Right renal pelvis (tissue), 4 donors: ENCODE data around the gene RPL36A. TPM values are rescaled to one million over a fixed set of nuclear protein-coding genes. Genes with fewer than 3 reads are reported as not detected.

ENCODE experiments used
- DNase-seq, 4 donors: peaks; one replicate each; pipeline ENCODE4 v3.0.0-alpha.2; 2013; ENCODE audit warnings: low read depth in 4 of 4, low spot score in 3 of 4, missing footprints in 1 of 4
- polyA plus RNA-seq, 4 donors: library from polyadenylated mRNA; unstranded; fragments of 120-200 nt; gene quantifications; one replicate each; pipeline ENCODE4 v1.2.1, GENCODE V29; 2013; ENCODE audit not compliant: insufficient read length in 4 of 4

Gene RPL36A
- polyA plus RNA-seq, 4 donors, result 919 to 1,205 (median 965) TPM

DNA sequence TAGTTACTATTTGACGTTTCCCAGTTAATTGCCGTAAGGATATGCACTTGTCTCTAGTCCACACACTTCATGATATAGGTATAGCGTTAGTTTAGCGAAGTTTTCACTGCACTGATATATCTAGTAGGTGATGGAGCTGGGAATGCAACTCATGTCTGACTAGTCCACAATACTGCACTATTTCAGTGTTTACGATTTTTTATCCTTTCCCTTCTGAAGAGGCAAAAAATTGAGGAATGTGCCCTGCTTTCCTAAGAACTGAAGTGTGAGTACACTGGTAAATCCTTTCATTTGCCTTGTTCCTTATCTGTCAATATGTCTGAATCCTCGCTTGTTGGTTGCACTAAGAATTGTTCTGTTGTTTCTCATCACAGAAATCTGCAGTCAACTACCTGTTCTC, 1.0 kb downstream of the RPL36A start:
- DNase-seq, result no peak

DNA sequence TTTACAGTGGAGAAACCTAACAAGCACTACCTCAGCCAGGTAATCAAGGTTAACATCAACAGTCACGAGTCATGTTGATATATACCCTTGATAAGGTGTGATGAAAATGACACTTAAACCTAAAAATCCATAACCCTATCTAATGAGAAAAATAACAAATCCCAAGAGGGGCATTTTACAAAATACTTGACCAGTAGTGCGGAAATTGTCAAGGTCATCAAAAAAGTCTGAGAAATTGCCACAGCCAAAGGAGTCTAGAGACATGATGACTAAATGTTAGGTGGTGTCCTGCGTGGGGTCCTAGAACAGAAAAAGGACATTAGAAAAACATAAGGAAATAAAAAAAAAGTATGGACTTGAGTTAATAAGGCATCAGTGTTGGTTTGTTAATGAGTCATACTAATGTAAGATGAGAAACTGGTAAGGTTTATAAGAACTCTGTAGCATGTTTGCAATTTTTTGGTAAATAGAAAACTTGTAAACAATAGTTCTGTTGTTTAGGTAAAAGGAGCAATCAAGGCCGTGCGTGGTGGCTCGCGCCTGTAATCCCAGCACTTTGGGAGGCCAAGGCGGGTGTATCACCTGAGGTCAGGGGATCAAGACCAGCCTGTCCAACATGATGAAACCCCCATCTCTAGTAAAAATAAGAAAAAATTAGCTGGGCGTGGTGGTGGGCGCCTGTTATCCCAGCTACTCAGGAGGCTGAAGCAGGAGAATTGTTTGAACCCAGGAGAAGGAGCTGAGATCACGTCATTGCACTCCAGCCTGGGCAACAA, 2.9 kb downstream of the RPL36A start:
- no peak for DNase-seq

DNA sequence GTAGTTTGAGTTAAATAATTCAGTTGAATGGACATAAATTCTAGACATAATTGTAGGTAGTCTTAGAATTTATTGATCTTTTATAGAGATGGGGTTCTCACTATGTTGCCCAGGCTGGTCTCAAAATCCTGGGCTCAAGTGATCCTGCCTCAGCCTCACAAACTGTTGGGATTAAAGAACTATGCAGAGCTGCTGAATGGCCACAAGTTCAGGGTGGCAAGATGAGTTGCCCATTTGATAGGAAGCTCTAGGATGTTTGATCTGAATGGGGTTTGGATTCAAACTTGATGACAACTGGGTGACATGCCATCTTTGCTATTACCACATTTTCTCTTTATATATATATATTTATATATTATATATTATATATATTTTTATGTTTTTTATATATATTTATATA, 3.6 kb downstream of the RPL36A start:
- DNase-seq, result no peak

DNA sequence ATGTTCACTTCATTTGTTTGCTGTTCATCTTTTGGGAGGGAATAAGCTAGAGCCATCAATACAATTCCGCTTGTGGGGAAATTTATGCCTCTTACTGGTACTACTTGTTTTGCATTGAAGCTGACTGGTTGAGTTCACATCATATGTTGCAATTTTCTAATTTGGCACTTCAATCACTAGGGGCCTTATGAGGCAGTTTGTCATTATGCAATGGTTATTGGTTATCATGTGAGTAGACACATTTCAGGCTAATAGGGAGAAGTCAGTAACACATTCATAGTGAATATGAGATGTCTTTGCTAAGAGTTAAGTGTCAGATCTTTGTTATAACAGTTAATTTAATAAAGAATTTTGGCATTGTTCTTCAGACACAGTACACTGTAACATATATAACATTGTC, 5.0 kb downstream of the RPL36A start:
- no peak for DNase-seq

DNA sequence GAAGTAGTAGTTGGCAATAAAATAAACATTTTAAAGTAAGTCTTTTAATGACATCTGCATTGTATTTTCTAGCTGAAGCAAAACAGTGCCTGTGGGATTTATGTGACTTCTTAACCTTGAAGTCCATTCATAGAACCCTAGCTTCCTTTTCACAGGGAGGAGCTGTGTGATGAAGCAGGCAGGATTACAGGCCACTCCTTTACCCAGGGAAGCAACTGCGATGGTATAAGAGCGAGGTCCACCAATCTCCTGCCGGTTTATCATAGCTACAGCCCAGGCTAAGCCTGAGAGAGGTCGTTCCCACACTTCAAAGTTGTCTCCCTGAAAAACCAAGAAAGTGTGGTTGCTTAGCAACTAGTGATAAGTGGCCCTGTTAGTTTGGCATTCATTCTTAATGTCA, 7.0 kb downstream of the RPL36A start:
- DNase-seq, result no peak

DNA sequence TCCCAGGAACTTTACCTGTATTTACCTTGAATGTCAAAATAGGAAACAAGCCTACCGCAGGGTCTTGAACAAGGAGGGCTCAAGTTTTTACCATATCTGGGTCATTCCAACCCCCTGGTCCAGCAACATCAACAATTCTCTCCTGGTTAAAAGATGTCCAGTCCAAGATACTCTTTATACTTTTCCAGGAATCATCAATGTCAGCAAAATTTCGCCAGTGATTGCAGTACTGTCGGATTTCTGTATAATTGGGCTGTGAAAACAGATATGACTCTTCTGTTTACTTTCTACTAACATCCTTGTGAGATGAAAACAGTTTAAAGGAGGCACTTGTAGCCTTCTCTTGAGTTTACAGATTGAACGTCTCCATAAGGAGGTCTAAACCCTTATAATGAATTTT, 7.9 kb downstream of the RPL36A start:
- no peak for DNase-seq

DNA sequence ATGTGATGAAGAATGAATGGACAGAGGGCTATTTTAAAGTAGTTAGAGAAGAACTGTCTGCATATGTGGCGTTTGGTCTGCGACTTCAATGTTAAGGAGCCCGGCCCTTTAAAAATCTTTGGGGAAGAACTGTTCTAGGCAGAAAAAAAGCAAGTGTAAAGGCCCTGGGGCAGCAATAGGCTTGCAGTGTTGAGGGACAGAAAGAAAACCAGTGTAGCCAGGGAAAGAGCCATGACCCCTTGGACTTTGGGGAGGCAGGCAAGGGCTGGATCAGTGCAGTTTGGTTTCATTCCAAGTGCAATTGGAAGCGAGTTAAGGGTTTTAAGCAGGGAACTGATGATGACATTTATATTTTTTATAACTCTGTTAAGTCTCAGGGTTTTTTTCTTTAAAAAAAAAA, 9.0 kb downstream of the RPL36A start:
- DNase-seq, result no peak

DNA sequence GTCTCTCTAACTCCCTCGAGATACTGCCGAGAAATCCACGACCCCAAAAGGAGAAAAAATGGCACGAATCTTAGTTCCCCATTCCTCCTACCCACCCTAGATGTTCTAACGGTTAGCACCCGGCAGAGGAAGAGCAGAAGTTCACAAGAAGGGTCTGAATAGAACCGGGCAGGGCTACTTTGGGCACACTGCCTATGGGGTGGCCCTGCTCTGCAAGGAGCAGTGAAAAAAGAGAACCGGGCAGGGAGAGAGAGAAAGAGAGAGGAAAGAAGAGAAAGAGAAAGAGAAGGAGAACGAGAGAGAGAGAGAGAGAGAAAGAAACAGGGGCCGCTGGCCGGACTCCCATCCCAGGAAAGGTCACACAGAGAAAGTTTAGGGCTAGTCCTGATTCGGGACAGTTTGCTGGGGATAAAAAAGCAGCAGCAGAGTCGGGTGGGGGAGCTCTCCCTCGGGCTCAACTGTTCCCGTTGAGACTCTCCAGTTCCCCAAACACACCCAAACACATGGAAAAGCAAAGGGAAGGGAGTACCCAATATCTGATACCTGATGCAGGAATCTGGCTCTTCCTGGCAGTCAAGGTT, 16.4 kb downstream of the RPL36A start:
- DNase-seq, result no peak

DNA sequence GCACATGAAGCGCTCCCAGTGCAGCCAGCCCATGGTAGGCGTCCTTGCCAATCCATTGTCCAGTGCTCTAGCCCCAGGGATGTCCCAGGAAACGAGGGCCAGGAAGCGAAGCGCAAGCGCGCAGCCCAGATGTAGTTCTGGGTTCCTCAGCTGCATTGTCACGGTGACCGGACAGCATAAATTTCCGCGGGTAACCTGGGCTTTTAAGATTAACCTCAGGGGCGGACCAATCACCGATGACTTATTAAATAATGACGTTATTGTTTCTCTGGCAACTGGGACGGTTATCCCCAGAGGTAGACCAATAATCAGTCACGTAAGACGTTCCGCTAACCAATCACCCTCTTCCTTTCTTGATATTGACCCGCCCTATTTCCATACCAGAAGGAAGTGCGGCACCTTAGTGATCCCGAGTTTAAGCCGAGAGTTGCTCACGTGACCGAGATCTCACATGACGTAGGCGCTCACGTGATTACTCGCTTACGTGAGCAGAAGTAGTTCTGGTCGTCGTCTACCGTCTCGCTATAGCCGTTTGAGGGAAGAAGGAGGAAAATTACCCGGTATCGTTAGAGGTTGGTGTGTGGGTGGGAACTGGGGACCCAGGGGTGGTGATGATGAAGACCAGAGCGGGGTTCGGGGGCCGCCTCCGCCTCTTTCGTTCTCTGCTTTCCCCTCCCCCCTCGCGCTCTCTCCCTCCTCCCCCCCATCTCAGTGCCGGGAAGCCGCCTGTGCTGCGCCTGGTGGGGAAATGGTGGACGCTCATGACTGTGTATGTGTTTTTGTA, 17.1 kb downstream of the RPL36A start, which contains the start of the genes GLA and HNRNPH2:
Gene GLA, minus strand, starts transcription at position 178 of the 784 bp plus-strand sequence. Its CDS starts 22 bp downstream, at position 156.
Gene HNRNPH2, plus strand, starts transcription at position 475 of the 784 bp plus-strand sequence. CDS start 3,767 bp downstream, outside the sequence.
- DNase-seq, result peak; percentile 88 to 93 (median 90)

DNA sequence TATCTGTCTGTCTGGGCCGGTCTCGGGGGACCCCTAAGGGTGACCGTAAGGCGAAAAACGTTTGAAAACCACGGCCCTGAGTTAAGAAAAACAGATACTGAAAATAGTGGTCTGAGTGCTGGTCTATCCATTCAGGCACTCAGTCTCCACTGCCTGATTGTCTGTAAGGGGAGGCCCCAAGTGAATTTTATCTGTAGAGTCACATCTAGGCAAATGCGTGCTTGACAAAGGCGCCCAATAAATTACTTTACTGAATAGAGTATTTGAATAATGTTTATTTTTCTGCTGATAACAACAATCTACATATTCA, 17.7 kb downstream of the RPL36A start:
- DNase-seq, result no peak

DNA sequence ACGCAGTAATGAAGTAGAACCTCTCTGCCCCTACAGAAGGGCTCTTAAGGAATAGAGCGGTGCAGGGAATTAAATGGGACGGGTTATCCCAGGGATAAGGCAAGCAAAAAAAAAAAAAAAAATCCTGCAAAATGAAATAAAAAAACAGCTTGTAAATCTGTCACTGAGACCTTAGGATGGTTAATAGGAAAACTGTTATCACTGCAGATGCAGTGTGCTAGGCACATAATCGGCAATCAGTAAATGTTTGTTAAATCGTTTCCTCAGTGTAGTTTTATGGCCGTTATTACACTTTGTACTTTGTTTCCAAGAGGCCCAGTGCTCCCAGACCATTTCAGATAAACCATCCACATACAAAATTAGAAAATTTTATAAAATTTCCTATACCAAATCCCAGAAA, 18.2 kb downstream of the RPL36A start:
- DNase-seq, result no peak

DNA sequence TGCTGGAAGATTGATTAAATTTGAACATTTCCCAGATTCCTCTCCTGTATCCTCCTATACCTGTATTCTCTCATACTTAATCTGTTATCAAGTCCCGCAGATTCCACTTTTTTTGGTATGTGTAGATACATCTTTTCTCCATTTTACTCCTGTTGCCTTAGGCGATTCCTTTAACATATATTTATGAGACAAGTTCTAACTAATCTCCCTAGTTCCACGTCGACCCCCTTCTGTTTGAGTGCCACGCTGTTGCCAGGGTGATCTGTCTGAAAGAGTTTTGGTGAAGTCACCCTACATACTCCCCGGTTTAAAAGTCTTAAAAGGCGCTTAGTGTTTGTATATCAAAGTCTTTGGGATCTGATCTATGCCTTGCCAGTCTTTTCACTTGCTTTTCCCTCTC, 19.6 kb downstream of the RPL36A start:
- DNase-seq, result no peak

DNA sequence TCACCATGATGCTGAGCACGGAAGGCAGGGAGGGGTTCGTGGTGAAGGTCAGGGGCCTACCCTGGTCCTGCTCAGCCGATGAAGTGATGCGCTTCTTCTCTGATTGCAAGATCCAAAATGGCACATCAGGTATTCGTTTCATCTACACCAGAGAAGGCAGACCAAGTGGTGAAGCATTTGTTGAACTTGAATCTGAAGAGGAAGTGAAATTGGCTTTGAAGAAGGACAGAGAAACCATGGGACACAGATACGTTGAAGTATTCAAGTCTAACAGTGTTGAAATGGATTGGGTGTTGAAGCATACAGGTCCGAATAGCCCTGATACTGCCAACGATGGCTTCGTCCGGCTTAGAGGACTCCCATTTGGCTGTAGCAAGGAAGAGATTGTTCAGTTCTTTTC, 21.2 kb downstream of the RPL36A start:
- DNase-seq, result no peak

DNA sequence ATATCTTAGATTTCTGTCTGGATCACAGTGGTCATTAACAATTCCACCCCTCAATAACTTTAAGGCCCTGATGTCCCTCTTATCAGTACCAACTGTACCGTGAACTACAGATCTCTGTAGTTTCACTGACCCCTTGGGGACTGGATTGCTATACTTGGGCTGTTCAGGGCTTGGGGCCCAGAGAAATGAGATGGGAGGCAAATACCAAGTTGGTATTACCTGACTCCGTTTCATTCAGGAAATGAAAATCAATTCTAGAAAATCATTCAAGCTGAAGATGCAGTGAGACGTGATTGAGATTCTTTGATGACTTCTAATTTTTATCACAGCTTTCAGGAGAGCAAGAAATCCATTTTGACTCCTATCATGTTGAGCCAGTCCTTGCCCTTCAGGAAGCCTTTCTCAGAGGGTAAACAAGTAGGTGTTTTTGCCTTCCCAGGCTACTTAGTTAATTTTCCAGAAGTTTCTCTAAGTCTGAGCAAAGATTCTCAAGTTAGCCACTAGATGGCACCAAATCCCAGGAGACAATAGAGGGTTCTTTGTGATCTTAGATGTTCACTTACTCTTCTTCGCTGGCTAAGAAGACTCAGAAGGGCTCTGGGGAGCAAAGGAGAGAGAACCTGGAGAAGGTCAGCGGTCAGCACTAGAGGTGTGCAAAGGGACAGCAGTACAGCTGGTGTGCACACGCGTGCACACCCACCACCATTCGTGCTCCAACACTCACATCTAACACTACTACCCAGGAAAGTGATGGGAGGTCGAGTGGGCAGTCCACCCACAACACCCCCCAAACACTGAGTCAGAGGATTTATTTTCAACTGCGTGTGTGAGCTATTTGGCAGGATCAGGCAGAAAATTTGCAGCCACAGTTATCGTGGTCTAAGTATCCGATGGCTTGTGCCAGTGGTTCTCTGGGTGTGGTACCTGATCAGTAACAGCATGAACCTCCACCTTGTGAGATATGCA, 24.7 kb downstream of the RPL36A start:
- DNase-seq, result peak in 1 of 4 donors; percentile 44

DNA sequence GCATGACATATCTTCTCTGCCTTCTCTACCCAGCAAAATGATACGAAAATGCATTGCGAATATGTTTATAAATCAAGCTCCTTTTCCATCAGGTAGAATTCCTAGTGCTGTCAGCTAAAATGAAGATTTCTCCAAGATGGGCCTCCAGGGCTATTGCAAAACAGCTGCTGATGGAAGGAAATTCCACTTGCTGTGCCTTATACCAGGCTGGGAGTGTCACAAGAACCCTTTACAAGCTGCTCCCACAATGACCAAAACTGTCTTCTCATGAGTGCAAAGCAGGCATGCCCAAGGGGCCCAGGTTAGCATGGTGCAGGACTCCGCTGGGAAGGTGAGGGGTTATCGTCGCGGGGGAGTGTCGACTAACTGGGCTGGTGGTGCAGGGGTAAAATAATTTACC, 25.9 kb downstream of the RPL36A start:
- DNase-seq, result no peak

DNA sequence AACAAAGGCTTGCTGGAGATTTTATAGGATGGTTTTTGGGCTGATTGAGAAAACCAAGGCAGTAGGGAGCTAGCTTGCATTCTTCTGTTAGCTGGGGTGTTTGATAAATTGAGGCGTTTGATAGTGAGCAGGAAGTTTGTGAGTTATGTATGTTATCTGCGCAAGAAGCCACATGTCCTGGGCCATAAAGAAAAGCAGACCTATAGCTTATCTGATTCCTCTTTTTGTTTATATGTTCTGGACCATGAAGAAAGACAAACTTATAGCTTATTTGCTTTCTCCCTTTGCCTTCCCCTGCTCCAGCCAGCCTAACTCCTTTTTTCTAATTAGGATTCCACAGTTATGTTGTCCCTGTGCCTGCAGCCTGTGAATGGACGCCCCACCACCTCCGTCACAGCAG, 26.4 kb downstream of the RPL36A start:
- DNase-seq, result no peak

DNA sequence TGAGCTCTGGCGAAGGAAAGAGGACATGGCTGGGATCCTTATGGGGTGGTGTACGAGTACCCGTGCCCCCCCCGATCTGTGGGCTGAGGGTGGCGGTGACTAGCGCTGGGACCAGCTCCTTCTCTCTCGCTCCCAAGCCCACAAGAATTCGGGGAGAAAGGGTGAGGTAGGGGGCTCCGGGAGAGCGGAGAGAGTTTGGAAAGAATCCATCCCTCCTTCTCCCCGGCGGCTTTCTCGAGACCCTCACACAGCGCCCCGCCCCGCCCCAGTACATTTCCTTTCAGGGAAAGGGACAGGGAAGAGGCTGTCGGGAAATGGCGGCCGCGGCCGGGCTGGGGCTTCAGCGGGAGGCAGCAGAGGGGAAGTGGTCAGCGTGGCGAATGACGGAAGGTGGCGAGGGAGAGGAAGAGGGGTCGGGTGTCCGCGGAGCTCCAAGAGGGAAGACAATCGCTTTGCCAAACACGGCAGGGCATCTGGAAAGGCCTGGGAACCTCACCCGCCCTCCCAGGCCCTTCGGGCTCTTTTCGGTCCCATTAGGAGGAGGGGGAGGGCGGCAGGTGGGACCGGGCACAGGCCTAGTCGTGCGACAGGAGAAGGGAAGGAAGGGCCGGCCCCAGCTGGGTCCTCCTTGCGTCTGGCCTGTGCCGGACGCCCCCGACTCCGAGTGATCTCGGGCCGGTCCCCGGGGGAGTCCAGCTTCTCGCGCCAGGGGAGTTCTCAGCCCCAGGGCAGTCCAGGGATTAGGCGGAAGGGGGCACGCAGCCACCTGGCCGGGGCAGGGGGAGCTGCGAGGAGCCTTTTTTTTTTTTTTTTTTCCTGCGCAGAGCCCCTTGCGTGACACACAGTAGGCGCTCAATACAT, 27.4 kb downstream of the RPL36A start:
- no peak for DNase-seq

DNA sequence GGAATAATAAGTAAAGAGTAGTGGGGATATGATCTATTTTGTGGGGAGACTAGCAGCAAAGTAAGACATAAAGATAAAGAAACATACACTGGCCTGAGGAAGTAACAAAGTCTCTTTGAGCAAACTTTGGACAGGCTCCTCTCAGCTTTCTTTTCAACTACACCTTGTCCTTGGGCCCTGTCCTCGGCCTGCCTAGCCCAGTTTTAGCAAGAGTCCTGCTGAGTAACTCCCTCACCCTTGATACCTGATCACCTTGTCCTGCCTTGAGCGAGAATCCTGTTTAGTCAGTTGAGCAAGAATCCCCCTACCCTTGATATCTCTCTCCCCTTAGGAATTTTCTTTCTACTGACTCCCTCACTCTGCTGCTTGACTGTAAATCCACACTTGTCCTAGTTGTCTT, 28.7 kb downstream of the RPL36A start:
- DNase-seq, result no peak

DNA sequence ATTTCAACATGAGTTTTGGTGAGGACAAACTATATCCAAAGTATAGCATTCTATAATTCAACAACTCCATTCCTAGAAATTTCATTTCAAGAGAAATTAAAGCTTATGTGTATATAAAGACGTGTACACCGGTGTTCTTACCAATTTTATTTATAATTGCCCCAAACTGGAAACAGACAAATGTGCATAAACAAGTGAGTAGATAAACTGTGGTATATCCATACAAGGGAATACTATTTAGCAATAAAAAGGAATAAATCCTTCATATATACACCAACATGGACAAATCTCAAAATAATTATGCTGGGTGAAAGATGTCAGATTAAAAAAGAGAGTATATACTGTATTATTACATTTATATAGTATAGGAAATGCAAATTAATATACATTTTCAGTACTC, 37.1 kb downstream of the RPL36A start:
- DNase-seq, result no peak

DNA sequence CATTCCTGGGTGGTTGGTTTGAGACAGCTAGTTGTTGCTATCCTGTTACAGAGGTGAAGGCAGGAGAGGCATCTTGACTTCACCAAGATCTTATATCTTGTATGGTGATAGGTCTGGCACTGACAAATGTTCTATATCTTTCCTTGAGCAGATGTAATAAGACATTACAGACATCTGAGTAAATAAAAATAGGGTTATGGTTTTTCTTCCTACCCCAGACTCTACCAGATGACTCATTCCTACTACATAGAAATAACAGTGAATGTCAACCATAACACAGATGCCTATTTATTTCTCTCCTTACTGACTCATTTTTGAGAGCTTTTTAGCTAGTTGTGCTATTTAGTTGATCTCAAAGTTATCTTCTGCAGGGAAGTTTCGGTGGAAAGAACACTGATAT, 39.1 kb downstream of the RPL36A start:
- DNase-seq, result no peak
